ENCODE data around the gene IFT25. TPM values are rescaled to one million over a fixed set of nuclear protein-coding genes. Genes with fewer than 3 reads are reported as not detected.

The IFT25 gene
- total and polyA plus RNA-seq, 10 donors = 23.7 to 38.1 (median 28.0) TPM

DNA sequence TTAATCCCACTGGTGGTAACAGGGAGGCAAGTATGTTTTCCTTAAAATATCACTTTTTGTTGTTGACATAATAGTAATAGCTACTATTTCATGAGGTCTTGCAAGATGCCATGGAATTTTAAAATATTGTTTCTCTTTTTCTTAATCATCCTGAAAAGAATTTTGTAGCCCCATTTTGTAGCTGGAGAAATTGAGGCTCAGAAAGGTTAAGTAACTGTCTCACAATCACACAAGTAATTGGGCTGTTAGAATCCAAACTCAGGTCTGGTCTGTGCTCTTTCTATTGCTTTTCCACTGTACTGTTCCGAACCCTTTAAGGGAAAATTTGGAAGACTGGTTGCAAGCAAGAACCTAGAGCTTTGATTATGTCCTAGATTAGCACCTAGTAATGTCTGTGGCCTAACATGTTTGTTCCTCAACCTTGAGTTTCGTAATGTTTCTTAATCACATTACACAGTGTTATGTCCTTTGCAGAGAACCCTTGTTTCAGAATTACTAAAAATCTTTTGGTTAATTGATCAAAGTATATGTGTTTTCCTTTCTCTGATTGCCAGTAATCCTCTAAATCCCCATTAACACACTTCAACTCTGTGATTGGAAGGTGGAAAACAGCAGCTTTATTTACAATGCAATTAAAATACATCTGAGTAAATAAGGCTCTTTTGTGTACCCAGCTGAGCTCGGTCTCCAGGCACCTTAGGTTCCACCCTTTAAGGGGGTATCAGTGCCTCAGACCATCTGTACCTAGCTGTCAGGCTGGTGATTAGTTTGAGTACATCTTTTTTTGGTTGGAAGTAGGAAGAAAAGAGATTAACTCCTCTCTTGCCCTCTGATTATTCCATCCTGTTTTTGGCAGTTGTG is 11.0 kb upstream of the IFT25 start:
- intact Hi-C loops (cut with DNase I; ENCODE audit: low total_unique reads) = loop anchor here (5.0 to 10.0 kb wide), 2 partner anchors 88 to 89 kb away; no protein-coding TSS in a partner anchor
- peak overlapping the region in 3 of 8 donors; percentile 47 to 70 (median 53) for H3K27ac ChIP-seq

GRCh38 chr1:53954128-53954527 is 8.6 kb upstream of the IFT25 start:
- 84 to 94% (median 91%) methylated on average over 2 of the region's 2 CpGs for WGBS, 5 donors
- H3K4me1 ChIP-seq = peaks cover 0 to 27% (median 0%) of the 10 kb centered on the region in 6 donors
- DNase-seq = no peak
- no peaks in the 10 kb centered on the region for H3K9me3 ChIP-seq
- H3K27ac ChIP-seq = no peak overlapping the region
- intact Hi-C loops (cut with DNase I; ENCODE audit: low total_unique reads) = loop anchor here (10.0 kb wide), 1 partner anchor 91 kb away; no protein-coding TSS in a partner anchor
- peaks cover 0 to 72% (median 17%) of the 10 kb centered on the region in 6 donors for H3K36me3 ChIP-seq
- H3K4me3 ChIP-seq = no peak overlapping the region
- TF ChIP-seq POLR2AphosphoS5 (IDR thresholded peaks at IDR 0.05) (no peak), POLR2A (IDR thresholded peaks at IDR 0.05) (no peak)
- TF ChIP-seq, protein P1, sequence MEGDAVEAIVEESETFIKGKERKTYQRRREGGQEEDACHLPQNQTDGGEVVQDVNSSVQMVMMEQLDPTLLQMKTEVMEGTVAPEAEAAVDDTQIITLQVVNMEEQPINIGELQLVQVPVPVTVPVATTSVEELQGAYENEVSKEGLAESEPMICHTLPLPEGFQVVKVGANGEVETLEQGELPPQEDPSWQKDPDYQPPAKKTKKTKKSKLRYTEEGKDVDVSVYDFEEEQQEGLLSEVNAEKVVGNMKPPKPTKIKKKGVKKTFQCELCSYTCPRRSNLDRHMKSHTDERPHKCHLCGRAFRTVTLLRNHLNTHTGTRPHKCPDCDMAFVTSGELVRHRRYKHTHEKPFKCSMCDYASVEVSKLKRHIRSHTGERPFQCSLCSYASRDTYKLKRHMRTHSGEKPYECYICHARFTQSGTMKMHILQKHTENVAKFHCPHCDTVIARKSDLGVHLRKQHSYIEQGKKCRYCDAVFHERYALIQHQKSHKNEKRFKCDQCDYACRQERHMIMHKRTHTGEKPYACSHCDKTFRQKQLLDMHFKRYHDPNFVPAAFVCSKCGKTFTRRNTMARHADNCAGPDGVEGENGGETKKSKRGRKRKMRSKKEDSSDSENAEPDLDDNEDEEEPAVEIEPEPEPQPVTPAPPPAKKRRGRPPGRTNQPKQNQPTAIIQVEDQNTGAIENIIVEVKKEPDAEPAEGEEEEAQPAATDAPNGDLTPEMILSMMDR (IDR thresholded peaks at IDR 0.05 in 8 of 11, conservative IDR thresholded peaks at IDR 0.05 in 3 of 11) = no peak
- no peaks in the 10 kb centered on the region for H3K27me3 ChIP-seq (replicated peaks in 1 of 7)

More for the DNA sequence above, 11.0 kb upstream of the IFT25 start:
- Histone ChIP-seq H3K27me3 (replicated peaks in 1 of 7) (no peaks in the 10 kb centered on the region), H3K4me1 (peaks cover 0 to 27% (median 0%) of the 10 kb centered on the region in 6 donors), H3K9me3 (no peaks in the 10 kb centered on the region), H3K4me3 (no peak overlapping the region), H3K36me3 (peaks cover 0 to 92% (median 30%) of the 10 kb centered on the region in 6 donors)
- 68 to 82% (median 79%) methylated on average over 3 of the region's 3 CpGs for WGBS, 5 donors
- TF ChIP-seq POLR2A (IDR thresholded peaks at IDR 0.05) = no peak
- TF ChIP-seq POLR2AphosphoS5 (IDR thresholded peaks at IDR 0.05) = no peak
- TF ChIP-seq, protein P1 (IDR thresholded peaks at IDR 0.05 in 8 of 11, conservative IDR thresholded peaks at IDR 0.05 in 3 of 11) = no peak
- no peak for DNase-seq

DNA sequence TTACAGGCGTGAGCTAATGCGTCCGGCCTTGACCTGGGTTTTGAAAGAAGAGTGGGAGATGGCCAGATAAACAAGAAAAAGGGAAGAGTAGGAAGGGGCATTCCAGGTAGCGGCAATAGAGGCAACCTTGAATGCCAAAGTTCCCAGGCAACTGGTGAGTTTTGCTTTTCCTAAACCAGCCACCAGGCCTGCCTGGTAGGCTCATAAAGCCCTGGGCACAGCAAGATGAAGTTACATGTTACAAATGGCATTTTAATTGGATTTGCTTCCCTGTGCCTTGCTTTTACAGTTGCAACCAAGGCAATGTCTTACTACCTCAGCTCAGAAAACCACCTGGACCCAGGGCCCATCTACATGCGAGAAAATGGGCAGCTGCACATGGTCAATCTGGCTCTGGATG is 6.2 kb upstream of the IFT25 start:
- H3K4me1 ChIP-seq = peaks cover 7 to 33% (median 13%) of the 10 kb centered on the region in 6 donors
- TF ChIP-seq, protein P1 (IDR thresholded peaks at IDR 0.05 in 8 of 11, conservative IDR thresholded peaks at IDR 0.05 in 3 of 11) = no peak
- TF ChIP-seq POLR2AphosphoS5 (IDR thresholded peaks at IDR 0.05) = no peak
- no peak for TF ChIP-seq POLR2A (IDR thresholded peaks at IDR 0.05)
- H3K27me3 ChIP-seq (replicated peaks in 1 of 7) = no peaks in the 10 kb centered on the region
- intact Hi-C loops (cut with DNase I; ENCODE audit: low total_unique reads) = loop anchor here (10.0 kb wide), 1 partner anchor 93 kb away; no protein-coding TSS in a partner anchor
- no peak overlapping the region for H3K27ac ChIP-seq
- H3K9me3 ChIP-seq = no peaks in the 10 kb centered on the region
- peaks cover 0 to 48% (median 17%) of the 10 kb centered on the region in 6 donors for H3K36me3 ChIP-seq
- 88 to 94% (median 92%) methylated on average over 5 of the region's 5 CpGs for WGBS, 5 donors
- no peak overlapping the region for H3K4me3 ChIP-seq
- DNase-seq = no peak
